Stomach (tissue), 19 donors: ENCODE results near the gene SESN3. TPM values are rescaled to one million over a fixed set of nuclear protein-coding genes. Genes with fewer than 3 reads are reported as not detected.

Experiments
- DNase-seq, 2 donors: peaks; one replicate each; pipeline versions ENCODE4 v3.0.0 to v3.0.0-alpha.2; 2013 to 2019
- H3K27ac ChIP-seq, 5 donors: fragments of 200-600 bp in 4 of 5; sonication (generic) in 4 of 5; one replicate each; pipeline ENCODE4 v1.5.1; 2013 to 2019; ENCODE audit warnings: mild to moderate bottlenecking in 1 of 5, moderate library complexity in 1 of 5
- H3K27me3 ChIP-seq, 3 donors: fragments of 200-600 bp; sonication (generic); one replicate each; pipeline ENCODE4 v1.5.1; 2017 to 2019; ENCODE audit warnings: mixed run types in 1 of 3
- H3K36me3 ChIP-seq, 4 donors: fragments of 200-600 bp; sonication (generic); 1 replicate in 3 of 4; 2 replicates in 1 of 4; pipeline ENCODE4 v1.5.1; 2016 to 2019
- H3K4me1 ChIP-seq, 4 donors: fragments of 200-600 bp; sonication (generic); one replicate each; pipeline ENCODE4 v1.5.1; 2016 to 2019
- H3K4me3 ChIP-seq, 4 donors: fragments of 200-600 bp; sonication (generic) in 3 of 4; one replicate each; pipeline ENCODE4 v1.5.1; 2016 to 2019; ENCODE audit warnings: mild to moderate bottlenecking in 1 of 4
- H3K9me3 ChIP-seq, 4 donors: fragments of 200-600 bp; sonication (generic); one replicate each; pipeline ENCODE4 v1.5.1; 2016 to 2019
- EP300 ChIP-seq: sonication (generic); formaldehyde crosslinking; IDR thresholded peaks from one replicate; pipeline ENCODE4 v1.6.1; 2017; ENCODE audit warnings: antibody characterized with exemption
- POLR2A ChIP-seq, 4 donors: fragments of 450-650 bp; IDR thresholded peaks; one replicate each; pipeline ENCODE4 v1.6.1; 2016; ENCODE audit warnings: antibody characterized with exemption in 4 of 4, control low read depth in 2 of 4, mild to moderate bottlenecking in 1 of 4, moderate library complexity in 1 of 4
- POLR2AphosphoS5 ChIP-seq, 3 donors: sonication (generic); formaldehyde crosslinking; IDR thresholded peaks; one replicate each; pipeline ENCODE4 v1.6.1; 2016; ENCODE audit warnings: antibody characterized with exemption in 3 of 3
- WGBS, 5 donors: extraction: QIAGEN DNeasy Blood & Tissue Kit in 3 of 5; methylation state at CpG; one replicate each; pipeline versions ENCODE4 v1.1.5 to v1.1.7; 2013 to 2018; 5-methylcytosine and 5-hydroxymethylcytosine counted together
- intact Hi-C: fragments of 100-400 bp; cut with DNase I; formaldehyde crosslinking; loops from one replicate; pipeline ENCODE4 v1.15.1; 2023; ENCODE audit warnings: low total_unique reads
- long read RNA-seq, 10 donors: transcript quantifications; one replicate each; lab custom pipeline, GENCODE V29; 2026
- polyA plus RNA-seq, 3 donors: library from polyadenylated mRNA; stranded (reverse); fragments of 200-250 nt; gene quantifications; one replicate each; pipeline ENCODE4 v1.2.3, GENCODE V29; 2013
- total RNA-seq, 5 donors: library from RNA; depleted of rRNA; stranded (reverse); fragments of >200 nt; gene quantifications; one replicate each; pipeline versions ENCODE4 v1.1.0 to v1.2.3, GENCODE V29; 2014 to 2016
- TF ChIP-seq, protein P1 (sequence below), 7 experiments: fragments of 450-650 bp in 4 of 7; fragments of 200-600 bp in 3 of 7; sonication (generic) in 3 of 7; IDR thresholded peaks; one replicate each; pipeline ENCODE4 v1.5.1; 2016 to 2019; ENCODE audit warnings: antibody characterized with exemption in 7 of 7, control low read depth in 2 of 7, mild to moderate bottlenecking in 1 of 7
- donor health status: healthy with polysubstance abuse.
- donor health status: Bipolar disorder and iron deficiency.
- donor health status: healthy.

SESN3 gene, protein sequence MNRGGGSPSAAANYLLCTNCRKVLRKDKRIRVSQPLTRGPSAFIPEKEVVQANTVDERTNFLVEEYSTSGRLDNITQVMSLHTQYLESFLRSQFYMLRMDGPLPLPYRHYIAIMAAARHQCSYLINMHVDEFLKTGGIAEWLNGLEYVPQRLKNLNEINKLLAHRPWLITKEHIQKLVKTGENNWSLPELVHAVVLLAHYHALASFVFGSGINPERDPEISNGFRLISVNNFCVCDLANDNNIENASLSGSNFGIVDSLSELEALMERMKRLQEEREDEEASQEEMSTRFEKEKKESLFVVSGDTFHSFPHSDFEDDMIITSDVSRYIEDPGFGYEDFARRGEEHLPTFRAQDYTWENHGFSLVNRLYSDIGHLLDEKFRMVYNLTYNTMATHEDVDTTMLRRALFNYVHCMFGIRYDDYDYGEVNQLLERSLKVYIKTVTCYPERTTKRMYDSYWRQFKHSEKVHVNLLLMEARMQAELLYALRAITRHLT
- total RNA-seq (10 to 100 TPM in 3 of 5 donors, 1 to 10 TPM in 2; 5.5 to 43.7 (median 12.1) TPM), polyA plus RNA-seq (1 to 10 TPM; 2.7 to 4.7 (median 3.8) TPM)
- long read RNA-seq, donor 1: 0 reads
- long read RNA-seq, donor 2: 0 reads
- long read RNA-seq, donor 3, full-length matches to known transcripts: 2 of 2 reads
- long read RNA-seq, donor 3, partial matches to known transcripts: 0 of 2 reads
- long read RNA-seq, donor 3, other reads (novel, unspliced or antisense): 0 of 2 reads
- long read RNA-seq, donor 4: 0 reads
- long read RNA-seq, donor 5, full-length matches to known transcripts: 2 of 2 reads
- long read RNA-seq, donor 5, partial matches to known transcripts: 0 of 2 reads
- long read RNA-seq, donor 5, other reads (novel, unspliced or antisense): 0 of 2 reads
- long read RNA-seq, donor 6, full-length matches to known transcripts: 3 of 3 reads
- long read RNA-seq, donor 6, partial matches to known transcripts: 0 of 3 reads
- long read RNA-seq, donor 6, other reads (novel, unspliced or antisense): 0 of 3 reads
- long read RNA-seq, donor 7, full-length matches to known transcripts: 2 of 2 reads
- long read RNA-seq, donor 7, partial matches to known transcripts: 0 of 2 reads
- long read RNA-seq, donor 7, other reads (novel, unspliced or antisense): 0 of 2 reads
- long read RNA-seq, donor 8, full-length matches to known transcripts: 3 of 3 reads
- long read RNA-seq, donor 8, partial matches to known transcripts: 0 of 3 reads
- long read RNA-seq, donor 8, other reads (novel, unspliced or antisense): 0 of 3 reads
- long read RNA-seq, donor 9, full-length matches to known transcripts: 1 of 1 reads
- long read RNA-seq, donor 9, partial matches to known transcripts: 0 of 1 reads
- long read RNA-seq, donor 9, other reads (novel, unspliced or antisense): 0 of 1 reads
- long read RNA-seq, donor 10: 0 reads

DNA sequence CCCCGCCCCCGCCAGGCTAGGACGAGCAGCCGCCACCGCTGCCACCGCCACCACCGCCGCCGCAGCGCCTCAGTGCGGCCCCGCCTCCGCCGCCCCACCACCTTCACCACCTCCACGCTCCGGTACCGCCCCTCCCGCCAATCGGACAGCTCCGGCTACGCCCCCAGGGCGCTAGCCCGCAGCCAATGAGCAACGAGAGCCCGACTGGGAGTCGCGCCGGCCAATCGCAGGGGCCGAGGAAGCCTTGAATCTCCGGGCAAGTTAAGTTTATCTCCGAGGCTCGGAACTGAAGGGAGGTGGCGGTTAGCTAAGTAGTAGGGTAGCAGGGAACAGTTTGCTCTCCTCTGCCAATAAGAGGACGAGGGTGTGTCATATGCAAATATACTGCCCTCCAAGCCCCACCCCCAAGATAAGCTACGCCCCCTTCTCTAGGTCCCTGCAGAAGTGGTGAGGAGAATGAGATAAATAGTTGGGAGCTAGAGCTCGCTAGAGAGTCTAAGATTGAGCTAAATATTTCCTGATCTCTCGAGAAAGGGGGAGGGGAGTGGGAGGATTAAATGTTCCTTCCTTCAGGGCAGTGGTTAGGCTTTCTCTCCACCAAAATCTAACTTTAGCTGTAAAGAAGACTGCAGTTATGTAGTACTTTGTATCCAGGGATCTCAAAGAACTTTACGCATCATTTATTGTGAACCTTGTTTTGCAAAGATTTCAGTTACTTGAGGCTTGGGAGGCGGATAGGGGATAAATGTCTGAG lies at the start of gene SESN3:
SESN3 (minus strand) TSS at position 76 of the 754 bp plus-strand sequence. CDS start 342 bp downstream, outside the sequence.
- Histone ChIP-seq H3K36me3 (no peaks in the 10 kb centered on the region), H3K4me1 (peaks cover 4 to 41% (median 22%) of the 10 kb centered on the region in 4 donors), H3K4me3 (peak within 1 kb of the TSS; percentile 78 to 93 (median 80)), H3K9me3 (no peaks in the 10 kb centered on the region), H3K27me3 (no peaks in the 10 kb centered on the region), H3K27ac (peak within 1 kb of the TSS; percentile 81 to 93 (median 88))
- WGBS, 5 donors: 0 to 1% (median 1%) methylated on average over 18 to 40 of the region's 40 CpGs
- TF ChIP-seq, protein P1, sequence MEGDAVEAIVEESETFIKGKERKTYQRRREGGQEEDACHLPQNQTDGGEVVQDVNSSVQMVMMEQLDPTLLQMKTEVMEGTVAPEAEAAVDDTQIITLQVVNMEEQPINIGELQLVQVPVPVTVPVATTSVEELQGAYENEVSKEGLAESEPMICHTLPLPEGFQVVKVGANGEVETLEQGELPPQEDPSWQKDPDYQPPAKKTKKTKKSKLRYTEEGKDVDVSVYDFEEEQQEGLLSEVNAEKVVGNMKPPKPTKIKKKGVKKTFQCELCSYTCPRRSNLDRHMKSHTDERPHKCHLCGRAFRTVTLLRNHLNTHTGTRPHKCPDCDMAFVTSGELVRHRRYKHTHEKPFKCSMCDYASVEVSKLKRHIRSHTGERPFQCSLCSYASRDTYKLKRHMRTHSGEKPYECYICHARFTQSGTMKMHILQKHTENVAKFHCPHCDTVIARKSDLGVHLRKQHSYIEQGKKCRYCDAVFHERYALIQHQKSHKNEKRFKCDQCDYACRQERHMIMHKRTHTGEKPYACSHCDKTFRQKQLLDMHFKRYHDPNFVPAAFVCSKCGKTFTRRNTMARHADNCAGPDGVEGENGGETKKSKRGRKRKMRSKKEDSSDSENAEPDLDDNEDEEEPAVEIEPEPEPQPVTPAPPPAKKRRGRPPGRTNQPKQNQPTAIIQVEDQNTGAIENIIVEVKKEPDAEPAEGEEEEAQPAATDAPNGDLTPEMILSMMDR (IDR thresholded peaks at IDR 0.05): no peak
- TF ChIP-seq POLR2AphosphoS5 (IDR thresholded peaks at IDR 0.05): peak; percentile 64 to 81 (median 80)
- peak in 2 of 4 donors; percentile 17 to 73 for TF ChIP-seq POLR2A (IDR thresholded peaks at IDR 0.05)
- peak; percentile 98 to 100 for DNase-seq
- intact Hi-C loops: no loop called here

DNA sequence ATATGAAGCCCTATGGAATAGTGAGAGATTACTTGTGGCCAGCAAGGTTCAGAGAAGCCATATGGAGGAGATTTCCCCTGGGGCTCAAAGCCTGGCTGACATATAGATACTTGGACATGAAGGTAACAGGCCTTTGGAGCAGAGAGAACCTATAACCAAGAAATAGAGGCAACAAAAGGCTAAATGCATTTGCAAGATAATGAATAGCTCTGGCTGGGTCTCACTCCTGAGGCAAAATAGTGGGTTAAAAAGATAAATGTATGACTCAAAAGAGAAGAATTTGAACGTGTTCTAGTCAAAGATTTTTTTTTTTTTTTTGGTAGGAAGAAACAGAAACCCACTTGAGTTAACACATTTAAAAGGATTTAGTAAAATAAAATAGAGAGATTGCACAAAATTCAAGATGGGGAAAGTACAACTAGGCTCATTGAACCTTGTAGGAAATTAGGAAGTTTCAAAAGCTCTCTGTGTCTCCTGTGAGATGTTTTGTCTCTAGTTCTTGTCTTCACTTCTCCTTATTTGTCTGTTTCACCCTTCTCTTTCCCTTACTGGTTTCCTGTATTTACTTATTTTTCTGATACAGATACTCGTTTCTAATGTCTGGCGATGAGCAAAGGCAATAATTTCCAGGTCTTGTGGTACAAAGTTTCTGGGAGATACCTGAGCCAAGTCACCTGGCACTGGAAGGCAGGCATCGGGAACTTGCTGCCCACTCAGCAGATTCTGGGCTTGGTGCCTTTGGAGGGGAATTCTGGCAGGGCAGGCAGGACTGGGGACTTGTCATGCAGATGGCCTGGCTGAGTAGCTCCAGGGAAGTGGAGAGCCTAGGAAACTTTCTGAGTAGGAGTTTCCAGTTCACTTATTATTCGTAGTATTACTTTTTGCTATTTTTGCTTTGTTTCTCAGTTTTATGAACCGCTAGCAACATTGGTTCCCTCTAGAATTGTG lies 49.2 kb upstream of the SESN3 start:
- 48 to 65% (median 56%) methylated on average over 6 of the region's 6 CpGs for WGBS, 5 donors
- TF ChIP-seq EP300 (no peak), POLR2A (IDR thresholded peaks at IDR 0.05) (no peak), POLR2AphosphoS5 (IDR thresholded peaks at IDR 0.05) (no peak)
- TF ChIP-seq, protein P1 (IDR thresholded peaks at IDR 0.05): no peak
- no peak overlapping the region for H3K27ac ChIP-seq

DNA sequence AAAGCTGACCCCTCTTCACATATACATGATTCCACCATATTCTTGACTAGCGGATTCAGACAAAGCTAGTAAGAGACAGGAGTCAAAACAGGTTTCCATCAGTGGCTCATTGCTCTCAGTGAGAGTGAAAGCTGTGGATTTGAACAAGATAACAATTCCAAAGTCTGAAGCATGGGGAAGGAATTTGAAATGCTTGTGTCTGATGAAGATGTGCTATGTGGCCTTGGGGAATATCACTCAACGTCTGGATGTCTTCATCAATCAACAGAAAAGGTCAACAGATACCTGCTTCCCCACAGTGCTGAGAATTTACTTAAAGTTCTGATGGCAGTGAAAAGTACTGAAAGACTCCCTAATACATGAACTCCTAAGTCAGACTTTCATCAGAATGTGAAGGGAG lies 46.9 kb upstream of the SESN3 start:
- H3K4me3 ChIP-seq: no peak overlapping the region
- TF ChIP-seq, protein P1 (IDR thresholded peaks at IDR 0.05): no peak
- TF ChIP-seq EP300 (no peak), POLR2AphosphoS5 (IDR thresholded peaks at IDR 0.05) (no peak), POLR2A (IDR thresholded peaks at IDR 0.05) (no peak)
- WGBS, 5 donors: 80 to 86% (median 83%) methylated on average over 2 of the region's 2 CpGs
- no peaks in the 10 kb centered on the region for H3K9me3 ChIP-seq
- H3K4me1 ChIP-seq: peaks cover 0 to 26% (median 6%) of the 10 kb centered on the region in 4 donors
- DNase-seq: no peak
- intact Hi-C loops: no loop called here
- no peak overlapping the region for H3K27ac ChIP-seq
- no peaks in the 10 kb centered on the region for H3K36me3 ChIP-seq
- H3K27me3 ChIP-seq: no peaks in the 10 kb centered on the region

More for the DNA sequence above, 49.2 kb upstream of the SESN3 start:
- no peak for DNase-seq
- Histone ChIP-seq H3K4me1 (peaks cover 0 to 26% (median 6%) of the 10 kb centered on the region in 4 donors), H3K9me3 (no peaks in the 10 kb centered on the region), H3K27me3 (no peaks in the 10 kb centered on the region), H3K4me3 (no peak overlapping the region), H3K36me3 (no peaks in the 10 kb centered on the region)
- intact Hi-C loops: no loop called here
